Effector memory CD4-positive, alpha-beta T cell (primary cell): ENCODE data around the gene AGAP3.

ENCODE experiments used
- DNase-seq, 3 donors: peaks; one replicate each; pipeline ENCODE4 v3.0.0-alpha.2; 2020
- H3K27ac ChIP-seq: 2 replicates; pipeline ENCODE4 v1.7.0; 2013; ENCODE audit warnings: mild to moderate bottlenecking, low read length, moderate library complexity; ENCODE audit not compliant: insufficient read depth, poor library complexity, severe bottlenecking
- H3K27me3 ChIP-seq: replicated peaks from 2 replicates; pipeline ENCODE4 v1.7.0; 2013; ENCODE audit warnings: mild to moderate bottlenecking, low read length; ENCODE audit not compliant: insufficient read depth, control insufficient read depth, poor library complexity, severe bottlenecking
- H3K36me3 ChIP-seq: 2 replicates; pipeline ENCODE4 v1.7.0; 2013; ENCODE audit warnings: mild to moderate bottlenecking, low read length, moderate library complexity; ENCODE audit not compliant: control insufficient read depth, insufficient read depth
- H3K4me1 ChIP-seq: 2 replicates; pipeline ENCODE4 v1.7.0; 2013; ENCODE audit warnings: low read length, mild to moderate bottlenecking; ENCODE audit not compliant: control insufficient read depth, insufficient read depth, poor library complexity, severe bottlenecking
- H3K4me3 ChIP-seq: 2 replicates; pipeline ENCODE4 v1.7.0; 2013; ENCODE audit warnings: low read length, low read depth, mild to moderate bottlenecking; ENCODE audit not compliant: insufficient read depth, poor library complexity, severe bottlenecking
- H3K9me3 ChIP-seq: 2 replicates; pipeline ENCODE4 v1.7.0; 2013; ENCODE audit warnings: mild to moderate bottlenecking, low read length, moderate library complexity; ENCODE audit not compliant: control insufficient read depth

AGAP3 gene

GRCh38 chr7:151063212-151063561 is 23.1 kb upstream of the AGAP3 start:
- H3K27me3 ChIP-seq, result no peaks in the 10 kb centered on the region
- no peaks in the 10 kb centered on the region for H3K9me3 ChIP-seq
- H3K4me3 ChIP-seq, result no peak overlapping the region
- no peak overlapping the region for H3K27ac ChIP-seq
- peaks cover 21% of the 10 kb centered on the region for H3K4me1 ChIP-seq
- DNase-seq, result no peak
- H3K36me3 ChIP-seq, result peaks cover 34% of the 10 kb centered on the region

GRCh38 chr7:151064454-151064853 is 21.8 kb upstream of the AGAP3 start:
- Histone ChIP-seq H3K4me3 (no peak overlapping the region), H3K27me3 (no peaks in the 10 kb centered on the region), H3K9me3 (no peaks in the 10 kb centered on the region), H3K27ac (no peak overlapping the region), H3K4me1 (peaks cover 12% of the 10 kb centered on the region), H3K36me3 (peaks cover 40% of the 10 kb centered on the region)
- no peak for DNase-seq

GRCh38 chr7:151064993-151065392 is 21.3 kb upstream of the AGAP3 start:
- H3K36me3 ChIP-seq, result peaks cover 45% of the 10 kb centered on the region
- H3K9me3 ChIP-seq, result no peaks in the 10 kb centered on the region
- H3K4me3 ChIP-seq, result no peak overlapping the region
- no peak for DNase-seq
- H3K4me1 ChIP-seq, result peaks cover 10% of the 10 kb centered on the region
- no peak overlapping the region for H3K27ac ChIP-seq
- no peaks in the 10 kb centered on the region for H3K27me3 ChIP-seq

- Histone ChIP-seq H3K27ac (no peak overlapping the region), H3K4me3 (no peak overlapping the region), H3K27me3 (no peaks in the 10 kb centered on the region), H3K4me1 (peaks cover 5% of the 10 kb centered on the region), H3K36me3 (peaks cover 50% of the 10 kb centered on the region), H3K9me3 (no peaks in the 10 kb centered on the region)
- DNase-seq, result no peak
Observed at GRCh38 chr7:151065516-151065915, 20.8 kb upstream of the AGAP3 start.

- no peak for DNase-seq
- Histone ChIP-seq H3K36me3 (peaks cover 60% of the 10 kb centered on the region), H3K27me3 (no peaks in the 10 kb centered on the region), H3K4me3 (no peak overlapping the region), H3K27ac (no peak overlapping the region), H3K4me1 (no peaks in the 10 kb centered on the region), H3K9me3 (no peaks in the 10 kb centered on the region)
Observed at GRCh38 chr7:151066273-151066974, 19.9 kb upstream of the AGAP3 start.

GRCh38 chr7:151068069-151068773 is 18.1 kb upstream of the AGAP3 start:
- Histone ChIP-seq H3K36me3 (peaks cover 61% of the 10 kb centered on the region), H3K9me3 (no peaks in the 10 kb centered on the region), H3K27ac (no peak overlapping the region), H3K4me3 (no peak overlapping the region), H3K27me3 (no peaks in the 10 kb centered on the region), H3K4me1 (no peaks in the 10 kb centered on the region)
- no peak for DNase-seq

- H3K9me3 ChIP-seq, result no peaks in the 10 kb centered on the region
- H3K4me1 ChIP-seq, result no peaks in the 10 kb centered on the region
- peaks cover 63% of the 10 kb centered on the region for H3K36me3 ChIP-seq
- DNase-seq, result no peak
- H3K27me3 ChIP-seq, result no peaks in the 10 kb centered on the region
- H3K4me3 ChIP-seq, result no peak overlapping the region
- H3K27ac ChIP-seq, result no peak overlapping the region
Observed at GRCh38 chr7:151069841-151070573, 16.3 kb upstream of the AGAP3 start.

GRCh38 chr7:151070574-151070960 is 15.7 kb upstream of the AGAP3 start:
- no peaks in the 10 kb centered on the region for H3K4me1 ChIP-seq
- no peaks in the 10 kb centered on the region for H3K9me3 ChIP-seq
- peaks cover 64% of the 10 kb centered on the region for H3K36me3 ChIP-seq

GRCh38 chr7:151071032-151071866 is 15.0 kb upstream of the AGAP3 start:
- Histone ChIP-seq H3K9me3 (no peaks in the 10 kb centered on the region), H3K27me3 (no peaks in the 10 kb centered on the region), H3K4me3 (no peak overlapping the region), H3K4me1 (no peaks in the 10 kb centered on the region), H3K27ac (no peak overlapping the region), H3K36me3 (peaks cover 67% of the 10 kb centered on the region)
- no peak for DNase-seq

More at GRCh38 chr7:151070574-151070960, 15.7 kb upstream of the AGAP3 start:
- Histone ChIP-seq H3K27ac (no peak overlapping the region), H3K27me3 (no peaks in the 10 kb centered on the region), H3K4me3 (no peak overlapping the region)
- no peak for DNase-seq
